ENCODE data around the gene GAS2L3.
"Not testable (repeated sequence)": the region's sequence is repeated elsewhere in the genome, so short reads cannot be mapped to it uniquely, and the experiment has no call there.

GAS2L3 gene

DNA sequence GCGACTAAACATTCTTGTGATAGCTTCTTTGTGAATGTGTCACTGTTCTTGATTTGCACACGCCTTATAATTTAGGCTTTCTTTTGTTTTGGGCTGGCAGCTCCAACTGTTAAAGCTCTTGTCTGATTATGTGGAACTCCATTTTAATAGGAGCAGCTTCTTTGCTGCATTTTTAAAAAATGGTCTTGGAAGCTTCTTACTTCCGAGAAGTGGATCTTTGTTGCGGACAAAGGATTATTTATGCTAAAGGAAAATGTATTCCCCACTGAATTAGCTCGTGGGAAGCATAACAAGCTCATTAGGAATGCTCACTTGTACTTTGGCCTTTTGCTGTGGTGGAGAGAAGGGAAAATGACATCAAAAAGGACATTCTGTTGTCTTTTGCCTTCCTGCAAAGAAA, 20.0 kb downstream of the GAS2L3 start:
- H3K4me3 ChIP-seq (ENCODE audit: control insufficient read depth, low read depth, low read length): peak overlapping the region; percentile 11
- TF ChIP-seq, protein P1, sequence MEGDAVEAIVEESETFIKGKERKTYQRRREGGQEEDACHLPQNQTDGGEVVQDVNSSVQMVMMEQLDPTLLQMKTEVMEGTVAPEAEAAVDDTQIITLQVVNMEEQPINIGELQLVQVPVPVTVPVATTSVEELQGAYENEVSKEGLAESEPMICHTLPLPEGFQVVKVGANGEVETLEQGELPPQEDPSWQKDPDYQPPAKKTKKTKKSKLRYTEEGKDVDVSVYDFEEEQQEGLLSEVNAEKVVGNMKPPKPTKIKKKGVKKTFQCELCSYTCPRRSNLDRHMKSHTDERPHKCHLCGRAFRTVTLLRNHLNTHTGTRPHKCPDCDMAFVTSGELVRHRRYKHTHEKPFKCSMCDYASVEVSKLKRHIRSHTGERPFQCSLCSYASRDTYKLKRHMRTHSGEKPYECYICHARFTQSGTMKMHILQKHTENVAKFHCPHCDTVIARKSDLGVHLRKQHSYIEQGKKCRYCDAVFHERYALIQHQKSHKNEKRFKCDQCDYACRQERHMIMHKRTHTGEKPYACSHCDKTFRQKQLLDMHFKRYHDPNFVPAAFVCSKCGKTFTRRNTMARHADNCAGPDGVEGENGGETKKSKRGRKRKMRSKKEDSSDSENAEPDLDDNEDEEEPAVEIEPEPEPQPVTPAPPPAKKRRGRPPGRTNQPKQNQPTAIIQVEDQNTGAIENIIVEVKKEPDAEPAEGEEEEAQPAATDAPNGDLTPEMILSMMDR (IDR thresholded peaks at IDR 0.05; ENCODE audit: control insufficient read depth, insufficient read depth, low read depth, low read length, missing control alignments): no peak
- no peak for DNase-seq (ENCODE audit: low read depth)

DNA sequence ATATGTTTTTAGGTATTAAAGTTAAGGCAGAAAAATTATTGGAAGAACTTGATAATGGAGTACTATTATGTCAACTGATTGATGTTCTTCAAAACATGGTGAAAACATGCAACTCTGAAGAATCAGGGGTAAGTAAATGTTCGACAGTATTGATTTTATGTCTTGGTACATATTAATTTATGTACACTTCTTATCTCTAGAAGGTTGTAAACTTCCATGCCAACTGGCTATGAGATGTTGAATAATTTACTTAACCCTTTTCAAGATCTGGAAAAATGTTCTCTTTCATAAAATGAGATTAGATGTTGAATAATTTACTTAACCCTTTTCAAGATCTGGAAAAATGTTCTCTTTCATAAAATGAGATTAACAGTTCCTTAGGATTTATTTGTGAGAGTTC, 28.1 kb downstream of the GAS2L3 start:
- TF ChIP-seq, protein P1 (IDR thresholded peaks at IDR 0.05; ENCODE audit: control insufficient read depth, insufficient read depth, low read depth, low read length, missing control alignments): no peak
- no peak for DNase-seq (ENCODE audit: low read depth)
- H3K4me3 ChIP-seq (ENCODE audit: control insufficient read depth, low read depth, low read length): no peak overlapping the region

DNA sequence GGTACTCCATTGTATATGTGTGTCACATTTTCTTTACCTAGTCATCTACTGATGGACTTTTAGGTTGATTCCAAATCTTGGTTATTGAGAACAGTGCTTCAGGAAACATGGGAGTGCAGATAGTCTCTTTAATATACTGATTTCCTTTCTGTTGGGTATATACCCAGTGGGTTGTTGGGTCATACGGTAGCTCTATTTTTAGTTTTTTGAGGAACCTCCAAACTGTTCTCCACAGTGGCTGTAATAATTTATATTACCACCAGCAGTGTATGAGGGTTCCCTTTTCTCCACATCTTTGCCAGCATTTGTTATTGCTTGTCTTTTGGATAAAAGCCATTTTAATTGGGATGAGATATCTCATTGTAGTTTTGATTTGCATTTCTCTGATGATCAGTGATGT, 29.5 kb downstream of the GAS2L3 start:
- H3K4me3 ChIP-seq (ENCODE audit: control insufficient read depth, low read depth, low read length); DNase-seq (ENCODE audit: low read depth): not testable (repeated sequence)

GRCh38 chr12:100608776-100609175, 35.3 kb downstream of the GAS2L3 start:
- DNase-seq (ENCODE audit: low read depth): no peak
- no peak overlapping the region for H3K4me3 ChIP-seq (ENCODE audit: control insufficient read depth, low read depth, low read length)
- TF ChIP-seq, protein P1 (IDR thresholded peaks at IDR 0.05; ENCODE audit: control insufficient read depth, insufficient read depth, low read depth, low read length, missing control alignments): no peak

DNA sequence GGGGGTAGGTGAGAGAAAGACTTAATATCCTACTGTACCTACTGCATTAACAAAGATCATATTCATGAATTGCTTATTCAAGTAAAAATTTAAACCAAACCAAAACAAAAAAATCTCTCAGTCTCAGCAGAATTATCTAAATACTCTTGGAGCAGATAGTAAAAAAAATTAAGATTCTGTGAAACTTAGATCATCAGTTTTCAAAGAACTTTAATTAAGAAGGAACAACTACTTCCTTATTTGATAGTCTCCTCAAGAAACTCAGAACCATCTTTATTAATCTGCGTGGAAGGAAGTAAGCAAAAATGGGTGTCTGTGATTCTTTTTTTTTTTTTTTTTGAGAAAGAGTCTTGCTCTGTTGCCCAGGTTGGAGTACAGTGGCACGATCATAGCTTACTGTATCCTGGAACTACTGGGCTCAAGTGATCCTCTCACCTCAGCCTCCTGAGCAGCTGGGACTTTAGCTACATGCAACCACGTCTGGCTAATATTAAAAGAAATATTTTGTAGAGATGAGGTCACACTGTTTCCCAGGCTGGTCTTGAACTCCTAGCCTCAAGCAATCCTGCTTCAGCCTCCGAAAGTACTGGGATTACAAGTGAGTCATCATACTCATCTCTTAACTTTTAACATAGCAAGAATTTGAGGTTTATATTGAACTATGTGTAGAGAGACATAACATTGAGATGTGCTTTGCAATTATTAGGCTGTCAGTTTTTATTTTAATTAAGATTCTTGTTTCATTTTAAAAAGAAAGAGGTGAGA, 37.4 kb downstream of the GAS2L3 start:
- no peak for DNase-seq (ENCODE audit: low read depth)
- no peak overlapping the region for H3K4me3 ChIP-seq (ENCODE audit: control insufficient read depth, low read depth, low read length)
- TF ChIP-seq, protein P1 (IDR thresholded peaks at IDR 0.05; ENCODE audit: control insufficient read depth, insufficient read depth, low read depth, low read length, missing control alignments): no peak

DNA sequence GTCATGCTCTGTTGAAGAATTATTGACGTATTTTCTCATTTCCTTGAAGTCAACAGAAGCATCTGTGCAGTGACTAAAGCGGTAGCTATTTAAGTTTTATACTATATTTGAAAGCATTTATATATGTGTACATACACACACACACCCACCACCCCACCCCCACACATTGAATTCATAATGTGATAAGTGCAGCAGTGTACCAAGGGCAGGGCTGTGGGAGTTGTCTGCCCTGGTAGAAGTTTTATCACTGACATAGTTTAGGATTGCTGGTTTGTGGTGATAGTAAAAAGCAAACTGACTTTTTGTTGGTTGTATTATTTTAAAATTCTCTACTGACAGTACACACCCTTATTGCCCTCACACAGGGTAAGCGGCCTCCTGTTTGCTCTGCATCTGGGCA, 39.1 kb downstream of the GAS2L3 start:
- DNase-seq (ENCODE audit: low read depth): no peak
- TF ChIP-seq, protein P1 (IDR thresholded peaks at IDR 0.05; ENCODE audit: control insufficient read depth, insufficient read depth, low read depth, low read length, missing control alignments): no peak
- H3K4me3 ChIP-seq (ENCODE audit: control insufficient read depth, low read depth, low read length): no peak overlapping the region

DNA sequence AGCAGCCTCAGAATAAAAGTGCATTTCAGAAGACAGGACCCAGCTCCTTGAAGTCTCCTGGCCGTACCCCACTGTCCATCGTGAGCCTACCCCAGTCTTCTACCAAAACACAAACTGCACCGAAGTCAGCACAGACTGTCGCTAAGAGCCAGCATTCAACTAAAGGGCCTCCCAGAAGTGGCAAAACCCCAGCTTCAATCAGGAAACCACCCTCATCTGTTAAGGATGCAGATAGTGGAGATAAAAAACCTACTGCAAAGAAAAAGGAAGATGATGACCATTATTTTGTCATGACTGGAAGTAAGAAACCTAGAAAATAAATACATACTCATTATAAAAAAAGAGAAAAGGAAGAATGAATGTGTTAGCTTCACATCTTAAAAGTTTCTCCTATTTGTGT, 51.1 kb downstream of the GAS2L3 start:
- H3K4me3 ChIP-seq (ENCODE audit: control insufficient read depth, low read depth, low read length): no peak overlapping the region
- TF ChIP-seq, protein P1 (IDR thresholded peaks at IDR 0.05; ENCODE audit: control insufficient read depth, insufficient read depth, low read depth, low read length, missing control alignments): no peak
- no peak for DNase-seq (ENCODE audit: low read depth)

Measured in AG09309 (cell line).